ENCODE data around the gene CGREF1.

The CGREF1 gene

DNA sequence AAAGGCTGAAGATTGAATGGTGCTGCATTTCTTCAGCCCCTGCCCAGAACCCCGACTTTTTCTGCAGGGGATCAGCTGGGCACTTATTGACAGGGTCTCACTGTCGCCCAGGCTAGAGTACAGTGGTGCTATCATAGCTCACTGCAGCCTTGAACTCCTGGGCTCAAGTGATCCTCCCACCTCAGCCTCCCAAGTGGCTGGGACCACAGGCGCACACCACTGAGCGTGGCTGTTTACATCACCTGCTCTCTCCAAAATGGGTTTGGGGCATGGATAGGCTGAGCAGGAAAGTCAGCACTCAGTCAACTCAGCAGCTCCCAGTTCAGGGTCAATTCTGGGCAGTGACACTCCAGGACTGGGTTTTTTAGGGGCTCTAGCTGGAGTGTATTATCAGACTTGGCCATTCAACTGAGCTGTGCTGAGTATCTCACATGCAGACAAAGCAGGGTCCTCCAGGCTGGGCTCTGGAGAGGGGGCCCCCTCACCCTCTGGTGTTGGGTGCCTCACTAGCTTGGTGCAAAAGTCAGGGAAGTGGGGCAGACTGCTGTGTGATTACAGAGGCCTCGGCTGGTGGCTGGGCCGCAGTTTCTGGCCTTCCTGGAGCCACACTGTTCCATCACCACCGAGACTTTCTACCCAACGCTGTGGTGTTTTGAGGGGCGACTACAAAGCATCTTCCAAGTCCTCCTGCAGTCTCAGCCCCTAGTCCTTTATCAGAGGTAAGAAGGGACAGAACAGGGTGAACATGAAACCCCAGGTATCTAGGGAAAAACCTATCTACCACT lies 9.1 kb upstream of the CGREF1 start:
- CTCF ChIA-PET, result no interaction called here
- POLR2A ChIA-PET, result no interaction called here
- Histone ChIP-seq H3K9me3 (ENCODE audit: control insufficient read depth, insufficient read depth, low read depth, low read length) (no peaks in the 10 kb centered on the region), H3K4me3 (ENCODE audit: low read depth, low read length) (no peak overlapping the region), H3K36me3 (ENCODE audit: control insufficient read depth in 2 of 2, insufficient read depth in 1 of 2, low read length in 2 of 2) (peaks cover 4 to 46% of the 10 kb centered on the region in 2 experiments; a peak in 2 of 3 replicates), H3K4me1 (ENCODE audit: control insufficient read depth, insufficient read depth, low read length) (0 out of 2 replicates have a peak, but pooled peaks cover 3% of the 10 kb centered on the region), H3K27ac (ENCODE audit: extremely low read depth, low read depth, low read length) (no peak overlapping the region)
- TF ChIP-seq FEZF1 (tag by site-specific recombination; IDR thresholded peaks at IDR 0.05) (no peak), ZNF132 (tag by site-specific recombination; IDR thresholded peaks at IDR 0.05; ENCODE audit: borderline replicate concordance) (no peak), GLI4 (tag by site-specific recombination; IDR thresholded peaks at IDR 0.05) (no peak), IKZF3 (tag by site-specific recombination; IDR thresholded peaks at IDR 0.05) (no peak), WT1 (tag by site-specific recombination; IDR thresholded peaks at IDR 0.05) (no peak), KLF9 (tag by site-specific recombination; IDR thresholded peaks at IDR 0.05; ENCODE audit: low read depth) (no peak), ZNF596 (tag by site-specific recombination; IDR thresholded peaks at IDR 0.05) (no peak), ZNF549 (tag by site-specific recombination; IDR thresholded peaks at IDR 0.05) (no peak), GLIS1 (tag by site-specific recombination; IDR thresholded peaks at IDR 0.05) (no peak)
- TF ChIP-seq, protein P1, sequence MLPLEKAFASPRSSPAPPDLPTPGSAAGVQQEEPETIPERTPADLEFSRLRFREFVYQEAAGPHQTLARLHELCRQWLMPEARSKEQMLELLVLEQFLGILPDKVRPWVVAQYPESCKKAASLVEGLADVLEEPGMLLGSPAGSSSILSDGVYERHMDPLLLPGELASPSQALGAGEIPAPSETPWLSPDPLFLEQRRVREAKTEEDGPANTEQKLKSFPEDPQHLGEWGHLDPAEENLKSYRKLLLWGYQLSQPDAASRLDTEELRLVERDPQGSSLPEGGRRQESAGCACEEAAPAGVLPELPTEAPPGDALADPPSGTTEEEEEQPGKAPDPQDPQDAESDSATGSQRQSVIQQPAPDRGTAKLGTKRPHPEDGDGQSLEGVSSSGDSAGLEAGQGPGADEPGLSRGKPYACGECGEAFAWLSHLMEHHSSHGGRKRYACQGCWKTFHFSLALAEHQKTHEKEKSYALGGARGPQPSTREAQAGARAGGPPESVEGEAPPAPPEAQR (tag by site-specific recombination; IDR thresholded peaks at IDR 0.05), result no peak
- TF ChIP-seq, protein P2, sequence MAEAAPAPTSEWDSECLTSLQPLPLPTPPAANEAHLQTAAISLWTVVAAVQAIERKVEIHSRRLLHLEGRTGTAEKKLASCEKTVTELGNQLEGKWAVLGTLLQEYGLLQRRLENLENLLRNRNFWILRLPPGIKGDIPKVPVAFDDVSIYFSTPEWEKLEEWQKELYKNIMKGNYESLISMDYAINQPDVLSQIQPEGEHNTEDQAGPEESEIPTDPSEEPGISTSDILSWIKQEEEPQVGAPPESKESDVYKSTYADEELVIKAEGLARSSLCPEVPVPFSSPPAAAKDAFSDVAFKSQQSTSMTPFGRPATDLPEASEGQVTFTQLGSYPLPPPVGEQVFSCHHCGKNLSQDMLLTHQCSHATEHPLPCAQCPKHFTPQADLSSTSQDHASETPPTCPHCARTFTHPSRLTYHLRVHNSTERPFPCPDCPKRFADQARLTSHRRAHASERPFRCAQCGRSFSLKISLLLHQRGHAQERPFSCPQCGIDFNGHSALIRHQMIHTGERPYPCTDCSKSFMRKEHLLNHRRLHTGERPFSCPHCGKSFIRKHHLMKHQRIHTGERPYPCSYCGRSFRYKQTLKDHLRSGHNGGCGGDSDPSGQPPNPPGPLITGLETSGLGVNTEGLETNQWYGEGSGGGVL (tag by site-specific recombination; IDR thresholded peaks at IDR 0.05), result no peak

DNA sequence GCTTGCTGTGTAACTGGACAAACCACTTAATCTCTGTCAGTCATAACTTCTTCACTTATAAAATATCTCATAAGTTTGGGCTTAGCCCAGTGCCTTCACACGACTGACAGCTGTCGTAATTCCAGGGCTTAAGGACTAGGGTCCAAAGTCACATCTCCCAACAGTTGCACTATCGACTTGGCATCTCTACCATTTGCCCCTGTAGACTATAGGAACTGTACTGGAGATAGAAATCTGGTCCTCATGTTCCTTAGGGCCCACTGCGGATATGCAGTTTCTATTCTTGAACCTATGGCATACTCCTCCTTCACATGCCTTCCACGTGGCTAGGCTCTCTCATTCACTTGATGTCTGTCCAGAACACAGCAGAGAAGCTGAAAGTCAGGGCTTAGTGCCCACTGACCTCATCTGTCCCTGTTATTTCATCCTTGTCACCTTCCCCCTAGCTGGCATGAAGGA lies 7.4 kb upstream of the CGREF1 start:
- POLR2A ChIA-PET, result interaction anchor here (0.7 to 3.5 kb wide), 3 partner anchors 7 to 65 kb away, joined by 4 to 34 read pairs (median 7); partner anchors contain the start of gene PREB
- no peak overlapping the region for H3K27ac ChIP-seq (ENCODE audit: extremely low read depth, low read depth, low read length)
- H3K4me3 ChIP-seq (ENCODE audit: low read depth, low read length), result no peak overlapping the region
- TF ChIP-seq ZNF776 (tag by site-specific recombination; IDR thresholded peaks at IDR 0.05; ENCODE audit: borderline replicate concordance) (no peak), ZNF791 (tag by site-specific recombination; IDR thresholded peaks at IDR 0.05) (no peak), ZNF549 (tag by site-specific recombination; IDR thresholded peaks at IDR 0.05) (no peak), ZNF174 (tag by site-specific recombination; IDR thresholded peaks at IDR 0.05) (no peak), ZNF341 (tag by site-specific recombination; IDR thresholded peaks at IDR 0.05; ENCODE audit: low read depth) (no peak)
- CTCF ChIA-PET, result interaction anchor here (0.6 kb wide), 1 partner anchor 27 kb away, joined by 3 read pairs; no protein-coding TSS in a partner anchor
- H3K9me3 ChIP-seq (ENCODE audit: control insufficient read depth, insufficient read depth, low read depth, low read length), result no peaks in the 10 kb centered on the region
- peaks cover 0 to 28% of the 10 kb centered on the region in 2 experiments; a peak in 2 of 3 replicates for H3K36me3 ChIP-seq (ENCODE audit: control insufficient read depth in 2 of 2, insufficient read depth in 1 of 2, low read length in 2 of 2)
- H3K4me1 ChIP-seq (ENCODE audit: control insufficient read depth, insufficient read depth, low read length), result 0 out of 2 replicates have a peak, but pooled peaks cover 3% of the 10 kb centered on the region

DNA sequence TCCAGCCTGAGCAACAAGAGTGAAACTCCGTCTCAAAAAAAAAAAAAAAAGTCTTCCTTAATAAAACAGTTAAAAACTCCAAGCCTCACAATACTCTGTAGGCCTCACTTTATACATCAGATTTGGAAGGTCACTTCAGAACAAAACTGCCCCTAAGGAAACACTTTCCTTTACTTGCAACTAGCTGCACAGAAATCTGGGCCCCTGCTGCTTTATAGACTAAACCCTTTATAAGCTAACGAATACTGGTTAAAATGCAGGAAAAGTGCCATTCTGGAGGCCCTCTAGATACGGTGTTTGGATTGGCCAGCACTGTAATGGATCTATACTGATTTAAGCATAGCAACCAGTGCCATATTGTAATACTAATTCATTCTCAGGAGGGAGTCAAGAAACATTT lies 6.2 kb upstream of the CGREF1 start:
- H3K36me3 ChIP-seq (ENCODE audit: control insufficient read depth in 2 of 2, insufficient read depth in 1 of 2, low read length in 2 of 2), result peaks cover 0 to 16% of the 10 kb centered on the region in 2 experiments; a peak in 1 of 3 replicates
- CTCF ChIA-PET, result interaction anchor here (0.6 to 1.8 kb wide), 3 partner anchors 26 to 296 kb away, joined by 3 to 6 read pairs (median 3); no protein-coding TSS in a partner anchor
- TF ChIP-seq, protein P3, sequence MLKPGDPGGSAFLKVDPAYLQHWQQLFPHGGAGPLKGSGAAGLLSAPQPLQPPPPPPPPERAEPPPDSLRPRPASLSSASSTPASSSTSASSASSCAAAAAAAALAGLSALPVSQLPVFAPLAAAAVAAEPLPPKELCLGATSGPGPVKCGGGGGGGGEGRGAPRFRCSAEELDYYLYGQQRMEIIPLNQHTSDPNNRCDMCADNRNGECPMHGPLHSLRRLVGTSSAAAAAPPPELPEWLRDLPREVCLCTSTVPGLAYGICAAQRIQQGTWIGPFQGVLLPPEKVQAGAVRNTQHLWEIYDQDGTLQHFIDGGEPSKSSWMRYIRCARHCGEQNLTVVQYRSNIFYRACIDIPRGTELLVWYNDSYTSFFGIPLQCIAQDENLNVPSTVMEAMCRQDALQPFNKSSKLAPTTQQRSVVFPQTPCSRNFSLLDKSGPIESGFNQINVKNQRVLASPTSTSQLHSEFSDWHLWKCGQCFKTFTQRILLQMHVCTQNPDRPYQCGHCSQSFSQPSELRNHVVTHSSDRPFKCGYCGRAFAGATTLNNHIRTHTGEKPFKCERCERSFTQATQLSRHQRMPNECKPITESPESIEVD (tag by site-specific recombination; IDR thresholded peaks at IDR 0.05), result peak; percentile 49; the same call in 1 of the 2 replicates
- TF ChIP-seq ZSCAN30 (tag by site-specific recombination; IDR thresholded peaks at IDR 0.05) (0 out of 2 replicates have a peak, but pooled peaks have one; percentile 40), ZSCAN16 (tag by site-specific recombination; IDR thresholded peaks at IDR 0.05) (no peak), ZNF2 (tag by site-specific recombination; IDR thresholded peaks at IDR 0.05) (peak; percentile 79), ZNF169 (tag by site-specific recombination; IDR thresholded peaks at IDR 0.05) (no peak)
- TF ChIP-seq, protein P4, sequence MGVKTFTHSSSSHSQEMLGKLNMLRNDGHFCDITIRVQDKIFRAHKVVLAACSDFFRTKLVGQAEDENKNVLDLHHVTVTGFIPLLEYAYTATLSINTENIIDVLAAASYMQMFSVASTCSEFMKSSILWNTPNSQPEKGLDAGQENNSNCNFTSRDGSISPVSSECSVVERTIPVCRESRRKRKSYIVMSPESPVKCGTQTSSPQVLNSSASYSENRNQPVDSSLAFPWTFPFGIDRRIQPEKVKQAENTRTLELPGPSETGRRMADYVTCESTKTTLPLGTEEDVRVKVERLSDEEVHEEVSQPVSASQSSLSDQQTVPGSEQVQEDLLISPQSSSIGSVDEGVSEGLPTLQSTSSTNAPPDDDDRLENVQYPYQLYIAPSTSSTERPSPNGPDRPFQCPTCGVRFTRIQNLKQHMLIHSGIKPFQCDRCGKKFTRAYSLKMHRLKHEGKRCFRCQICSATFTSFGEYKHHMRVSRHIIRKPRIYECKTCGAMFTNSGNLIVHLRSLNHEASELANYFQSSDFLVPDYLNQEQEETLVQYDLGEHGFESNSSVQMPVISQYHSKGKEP (tag by site-specific recombination; IDR thresholded peaks at IDR 0.05), result peak; percentile 74
- H3K27ac ChIP-seq (ENCODE audit: extremely low read depth, low read depth, low read length), result no peak overlapping the region
- H3K9me3 ChIP-seq (ENCODE audit: control insufficient read depth, insufficient read depth, low read depth, low read length), result no peaks in the 10 kb centered on the region
- H3K4me1 ChIP-seq (ENCODE audit: control insufficient read depth, insufficient read depth, low read length), result 0 out of 2 replicates have a peak, but pooled peaks cover 3% of the 10 kb centered on the region
- no peak overlapping the region for H3K4me3 ChIP-seq (ENCODE audit: low read depth, low read length)
- POLR2A ChIA-PET, result interaction anchor here (3.5 kb wide), 1 partner anchor 8 kb away, joined by 34 read pairs; the partner anchor contains the start of gene PREB

All from HEK293 (cell line).